VCaP (cell line): ENCODE results near the gene ZNF132.
"Not testable (repeated sequence)": the region's sequence is repeated elsewhere in the genome, so short reads cannot be mapped to it uniquely, and the experiment has no call there.

Source experiments
- H3K27ac ChIP-seq: fragments of 450-650 bp; 2 replicates; pipeline ENCODE4 v1.5.1; 2017
- CTCF ChIP-seq: fragments of 450-650 bp; conservative IDR thresholded peaks from 2 replicates; pipeline ENCODE4 v1.5.1; 2017; ENCODE audit warnings: mild to moderate bottlenecking, moderate library complexity

The ZNF132 gene

GRCh38 chr19:58473775-58474174 is 33.8 kb upstream of the ZNF132 start:
- no peak for TF ChIP-seq CTCF
- no peak overlapping the region for H3K27ac ChIP-seq

GRCh38 chr19:58471736-58472135 is 31.8 kb upstream of the ZNF132 start:
- TF ChIP-seq CTCF = no peak
- H3K27ac ChIP-seq = no peak overlapping the region

- H3K27ac ChIP-seq = not testable (repeated sequence)
Measured at GRCh38 chr19:58470837-58471543, 31.0 kb upstream of the ZNF132 start.

GRCh38 chr19:58469241-58470013 is 29.5 kb upstream of the ZNF132 start:
- no peak overlapping the region for H3K27ac ChIP-seq
- TF ChIP-seq CTCF = no peak

- no peak overlapping the region; the same call in 1 of the 2 replicates for H3K27ac ChIP-seq
- TF ChIP-seq CTCF = no peak
Measured at GRCh38 chr19:58468216-58468839, 28.4 kb upstream of the ZNF132 start.

- no peak for TF ChIP-seq CTCF
- H3K27ac ChIP-seq = peak within 1 kb of the TSS; percentile 78
Measured at GRCh38 chr19:58466760-58467589, 27.0 kb upstream of the ZNF132 start, which contains the start of gene ZNF324. Gene ZNF324, plus strand, starts transcription at chr19:58467080. Its CDS starts 2,106 bp downstream, at chr19:58469186.

GRCh38 chr19:58466089-58466759 is 26.3 kb upstream of the ZNF132 start:
- no peak for TF ChIP-seq CTCF
- peak overlapping the region; percentile 78 for H3K27ac ChIP-seq
